Progenitor cell of endocrine pancreas (in vitro differentiated cells): ENCODE results near the gene SHC4. TPM values are rescaled to one million over a fixed set of nuclear protein-coding genes. Genes with fewer than 3 reads are reported as not detected.

ENCODE experiments used
- DNase-seq: peaks from one replicate; pipeline ENCODE4 v3.0.0; 2021; ENCODE audit warnings: low spot score; ENCODE audit not compliant: unreplicated experiment
- H3K27ac Mint-ChIP-seq: 2 replicates; pipeline ENCODE4 v1.8.0; 2021; ENCODE audit warnings: mild to moderate bottlenecking, moderate library complexity, mixed read lengths
- H3K27me3 Mint-ChIP-seq: 2 replicates; pipeline ENCODE4 v1.8.0; 2021; ENCODE audit warnings: mixed read lengths
- H3K36me3 Mint-ChIP-seq: 2 replicates; pipeline ENCODE4 v1.8.0; 2022; ENCODE audit warnings: mixed read lengths; ENCODE audit not compliant: insufficient read depth
- H3K4me1 Mint-ChIP-seq: 2 replicates; pipeline ENCODE4 v1.8.0; 2021; ENCODE audit warnings: low read depth, mixed read lengths
- H3K4me3 Mint-ChIP-seq: 2 replicates; pipeline ENCODE4 v1.8.0; 2021; ENCODE audit warnings: low read depth, mild to moderate bottlenecking, moderate library complexity, mixed read lengths
- H3K9me3 Mint-ChIP-seq: 2 replicates; pipeline ENCODE4 v1.8.0; 2021; ENCODE audit warnings: low read depth, mixed read lengths
- total RNA-seq: library from RNA; stranded (reverse); gene quantifications from 2 replicates; pipeline ENCODE4 v1.2.1, GENCODE V29; 2021
- TF ChIP-seq, protein P1 (sequence below): fragments of 200-600 bp; sonication (generic); IDR thresholded peaks from one replicate; pipeline ENCODE4 v1.5.0; 2021; ENCODE audit warnings: antibody characterized with exemption, mild to moderate bottlenecking; ENCODE audit not compliant: unreplicated experiment

SHC4 gene
- total RNA-seq, 1 donor from 2014 or later, result 0.36 TPM

GRCh38 chr15:48802867-48803266, 160.9 kb downstream of the SHC4 start:
- DNase-seq, result no peak
- Mint-ChIP-seq H3K9me3 (no peaks in the 10 kb centered on the region), H3K4me1 (peaks cover 1% of the 10 kb centered on the region), H3K4me3 (no peak overlapping the region), H3K27me3 (no peaks in the 10 kb centered on the region), H3K36me3 (no peaks in the 10 kb centered on the region), H3K27ac (no peak overlapping the region)
- TF ChIP-seq, protein P1, sequence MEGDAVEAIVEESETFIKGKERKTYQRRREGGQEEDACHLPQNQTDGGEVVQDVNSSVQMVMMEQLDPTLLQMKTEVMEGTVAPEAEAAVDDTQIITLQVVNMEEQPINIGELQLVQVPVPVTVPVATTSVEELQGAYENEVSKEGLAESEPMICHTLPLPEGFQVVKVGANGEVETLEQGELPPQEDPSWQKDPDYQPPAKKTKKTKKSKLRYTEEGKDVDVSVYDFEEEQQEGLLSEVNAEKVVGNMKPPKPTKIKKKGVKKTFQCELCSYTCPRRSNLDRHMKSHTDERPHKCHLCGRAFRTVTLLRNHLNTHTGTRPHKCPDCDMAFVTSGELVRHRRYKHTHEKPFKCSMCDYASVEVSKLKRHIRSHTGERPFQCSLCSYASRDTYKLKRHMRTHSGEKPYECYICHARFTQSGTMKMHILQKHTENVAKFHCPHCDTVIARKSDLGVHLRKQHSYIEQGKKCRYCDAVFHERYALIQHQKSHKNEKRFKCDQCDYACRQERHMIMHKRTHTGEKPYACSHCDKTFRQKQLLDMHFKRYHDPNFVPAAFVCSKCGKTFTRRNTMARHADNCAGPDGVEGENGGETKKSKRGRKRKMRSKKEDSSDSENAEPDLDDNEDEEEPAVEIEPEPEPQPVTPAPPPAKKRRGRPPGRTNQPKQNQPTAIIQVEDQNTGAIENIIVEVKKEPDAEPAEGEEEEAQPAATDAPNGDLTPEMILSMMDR, result no peak

DNA sequence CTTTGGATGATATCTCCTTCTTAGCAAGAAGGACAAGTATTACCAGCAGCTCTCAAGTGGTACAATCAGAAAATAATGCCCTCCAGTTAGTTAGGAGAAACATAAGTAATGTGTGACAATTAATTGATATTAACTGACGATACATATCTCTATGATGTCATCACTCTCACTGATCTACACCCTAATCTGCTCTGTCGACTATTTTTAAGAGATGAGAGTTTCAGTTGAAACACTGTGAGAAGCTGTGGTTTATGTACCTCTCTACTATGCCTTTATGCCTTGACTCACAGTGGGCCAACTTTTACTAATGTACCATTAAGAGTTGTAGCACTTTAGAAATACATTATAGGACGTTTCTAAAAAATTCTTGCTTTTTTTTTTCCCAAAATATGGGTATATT, 161.5 kb downstream of the SHC4 start:
- Mint-ChIP-seq H3K9me3 (no peaks in the 10 kb centered on the region), H3K4me3 (no peak overlapping the region), H3K27ac (no peak overlapping the region), H3K36me3 (no peaks in the 10 kb centered on the region), H3K4me1 (peaks cover 1% of the 10 kb centered on the region), H3K27me3 (no peaks in the 10 kb centered on the region)
- TF ChIP-seq, protein P1, result no peak
- DNase-seq, result no peak

- Mint-ChIP-seq H3K27ac (no peak overlapping the region), H3K9me3 (no peaks in the 10 kb centered on the region), H3K27me3 (no peaks in the 10 kb centered on the region), H3K36me3 (no peaks in the 10 kb centered on the region), H3K4me1 (peaks cover 1% of the 10 kb centered on the region), H3K4me3 (no peak overlapping the region)
- no peak for DNase-seq
- TF ChIP-seq, protein P1, result peak; percentile 43
These were observed 162.8 kb downstream of the SHC4 start for GRCh38 chr15:48800811-48801455.

DNA sequence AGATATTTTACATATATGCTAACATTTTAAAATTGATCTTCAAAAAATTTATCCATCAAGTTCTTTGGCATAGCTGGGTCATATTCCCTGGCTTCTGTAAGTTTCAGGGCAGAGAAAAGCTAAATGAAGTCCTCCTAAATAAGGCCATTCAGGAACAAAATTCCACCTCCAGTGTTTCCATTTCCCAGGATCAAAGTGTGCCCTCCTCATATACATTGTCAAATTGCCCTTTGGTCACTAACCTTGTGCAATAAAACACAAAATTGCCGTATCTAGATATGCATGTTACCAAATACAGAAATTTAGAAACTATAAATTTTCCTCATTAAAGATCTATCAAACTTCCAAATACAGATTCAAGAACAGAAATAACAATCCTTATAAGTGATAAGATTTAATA, 163.5 kb downstream of the SHC4 start:
- Mint-ChIP-seq H3K4me3 (no peak overlapping the region), H3K9me3 (no peaks in the 10 kb centered on the region), H3K4me1 (peaks cover 1% of the 10 kb centered on the region), H3K36me3 (no peaks in the 10 kb centered on the region), H3K27me3 (no peaks in the 10 kb centered on the region), H3K27ac (no peak overlapping the region)
- no peak for DNase-seq
- TF ChIP-seq, protein P1, result no peak

DNA sequence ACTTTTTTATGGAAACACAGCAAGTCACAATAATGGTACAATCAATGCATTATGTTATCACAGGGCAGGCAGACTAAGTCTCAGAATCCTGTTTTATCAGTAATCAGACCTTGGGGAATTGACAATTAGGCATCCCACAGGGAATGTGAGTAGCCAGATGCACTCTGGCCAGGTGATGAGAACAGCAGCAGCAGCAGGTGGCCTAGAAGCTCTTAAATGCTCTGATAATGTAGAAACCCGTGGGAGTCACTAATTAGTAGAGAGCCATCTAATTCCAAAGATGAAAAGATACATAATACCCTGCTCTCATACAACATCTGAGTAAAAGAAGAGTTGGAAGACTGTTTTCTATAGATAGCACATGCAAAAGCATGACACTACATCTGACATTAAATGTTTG, 165.4 kb downstream of the SHC4 start:
- DNase-seq, result no peak
- no peaks in the 10 kb centered on the region for H3K27me3 Mint-ChIP-seq
- H3K4me1 Mint-ChIP-seq, result peaks cover 6% of the 10 kb centered on the region
- peaks cover 2% of the 10 kb centered on the region for H3K36me3 Mint-ChIP-seq
- no peaks in the 10 kb centered on the region for H3K9me3 Mint-ChIP-seq
- no peak overlapping the region for H3K27ac Mint-ChIP-seq
- no peak overlapping the region for H3K4me3 Mint-ChIP-seq
- TF ChIP-seq, protein P1, result no peak
